T1000 (cell line): ENCODE results near the gene PTPN14.

ENCODE experiments used
- DNase-seq: peaks from one replicate; lab custom pipeline; 2025; ENCODE audit warnings: mixed read lengths; lab: John Stamatoyannopoulos, UW

PTPN14 gene

DNA sequence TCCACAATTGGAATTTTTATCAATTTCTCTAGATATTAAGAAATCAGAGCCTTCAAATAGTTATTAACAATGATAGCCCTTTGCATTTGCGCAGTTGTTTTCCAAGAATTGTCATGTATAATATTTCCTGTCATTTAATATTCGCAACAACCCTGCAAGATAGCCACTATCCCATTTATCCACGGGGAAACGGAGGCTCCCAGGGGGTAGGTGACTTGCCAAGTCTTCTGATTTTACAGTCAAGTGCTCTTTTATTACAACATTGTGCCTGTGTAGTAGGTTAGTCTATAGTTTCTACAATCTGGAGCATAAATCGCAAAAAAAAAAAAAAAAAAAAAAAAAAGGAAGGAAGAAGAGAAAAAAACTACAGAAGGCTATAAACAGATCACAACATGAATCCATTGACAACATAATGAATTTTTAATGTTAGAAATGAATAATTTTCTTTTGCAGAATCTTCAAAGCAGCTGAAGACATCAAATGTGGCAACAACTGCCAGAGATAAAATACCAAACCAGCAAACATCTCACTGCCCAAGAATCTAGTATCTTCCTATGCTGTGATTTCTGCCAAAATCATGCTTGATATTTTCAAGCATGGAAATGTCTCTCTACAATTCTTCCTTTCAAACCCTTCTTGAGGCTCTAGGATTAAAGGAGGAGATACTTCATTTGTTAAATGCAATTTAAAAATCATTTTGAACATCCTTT is 125.5 kb downstream of the PTPN14 start:
- DNase-seq, result no peak

DNA sequence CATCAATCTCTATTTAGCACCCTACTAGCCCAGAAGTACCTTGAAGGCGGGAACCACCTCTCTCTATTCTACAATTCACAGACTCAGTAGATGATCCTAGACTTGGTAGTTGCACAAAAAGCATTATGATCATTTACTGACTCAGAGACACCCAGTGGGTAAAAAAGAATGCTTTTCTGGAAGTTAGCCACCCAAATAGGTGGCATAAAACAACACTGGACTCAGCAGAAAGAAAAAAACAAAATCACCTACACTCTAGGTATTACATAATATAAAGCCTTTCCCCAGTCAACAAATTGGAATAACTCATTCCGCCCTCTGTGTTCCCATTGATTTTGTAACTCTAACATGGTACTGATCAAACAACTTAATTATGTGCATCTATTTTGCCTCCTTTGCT is 126.3 kb downstream of the PTPN14 start:
- no peak for DNase-seq

DNA sequence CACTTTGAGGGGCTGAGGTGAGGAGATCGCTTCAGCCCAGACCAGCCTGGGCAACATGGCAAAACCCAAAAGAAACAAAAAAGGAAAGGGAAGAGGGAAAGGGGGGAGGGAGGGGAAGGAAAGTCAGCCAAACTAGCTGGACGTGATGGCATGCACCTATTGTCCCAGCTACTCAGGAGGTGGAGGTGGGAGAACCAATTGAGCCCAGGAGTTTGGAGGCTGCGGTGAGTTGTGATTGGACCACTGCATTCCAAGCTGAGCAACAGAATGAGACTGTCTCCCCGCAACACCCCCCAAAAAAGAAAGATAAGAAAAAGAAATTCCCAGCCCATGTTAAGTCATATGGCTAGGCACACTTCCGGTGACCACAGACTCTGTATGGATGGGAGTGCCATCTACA is 128.4 kb downstream of the PTPN14 start:
- no peak for DNase-seq

DNA sequence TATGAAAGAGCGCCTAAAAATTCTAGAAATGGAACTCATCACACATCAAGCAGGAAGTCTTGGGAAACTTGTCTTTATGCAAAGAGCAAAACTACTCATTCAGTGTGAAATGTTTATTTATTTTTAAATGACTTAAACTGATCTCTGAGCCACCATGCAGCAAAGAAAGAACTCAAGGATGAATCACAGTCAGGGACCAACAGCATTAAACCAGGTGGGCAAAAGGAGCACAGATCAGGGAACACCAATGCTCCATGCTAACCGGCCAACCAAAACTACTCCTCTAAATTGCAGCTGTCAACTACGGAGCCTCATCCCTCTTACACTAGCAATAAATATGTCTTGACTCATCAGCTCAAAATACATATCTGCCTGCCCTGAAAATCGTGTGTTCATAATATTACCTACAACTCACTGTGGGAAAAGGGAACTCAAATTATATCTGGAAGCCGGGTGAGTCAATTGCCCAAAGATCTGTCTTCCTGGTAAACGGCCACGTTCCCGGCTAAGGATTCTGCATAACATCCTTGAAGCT is 129.2 kb downstream of the PTPN14 start:
- DNase-seq, result peak; percentile 38

DNA sequence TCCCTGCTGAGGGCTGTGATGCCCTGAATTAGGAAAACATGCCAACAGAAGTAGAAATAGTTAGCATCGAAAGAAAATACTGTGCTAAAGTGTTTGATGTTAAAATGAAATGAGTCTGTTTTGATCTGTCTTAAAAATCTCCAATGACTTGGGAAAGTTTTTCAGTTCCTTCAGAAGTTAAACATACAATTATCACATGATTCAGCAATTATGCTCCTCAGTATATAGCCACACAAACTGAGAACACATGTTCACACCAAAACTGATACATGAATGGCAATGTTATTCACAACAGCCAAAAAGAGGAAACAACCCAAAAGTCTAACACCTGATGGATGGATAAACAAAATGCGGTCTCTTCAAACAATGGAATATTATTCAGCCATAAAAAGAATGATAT is 130.6 kb downstream of the PTPN14 start:
- no peak for DNase-seq

DNA sequence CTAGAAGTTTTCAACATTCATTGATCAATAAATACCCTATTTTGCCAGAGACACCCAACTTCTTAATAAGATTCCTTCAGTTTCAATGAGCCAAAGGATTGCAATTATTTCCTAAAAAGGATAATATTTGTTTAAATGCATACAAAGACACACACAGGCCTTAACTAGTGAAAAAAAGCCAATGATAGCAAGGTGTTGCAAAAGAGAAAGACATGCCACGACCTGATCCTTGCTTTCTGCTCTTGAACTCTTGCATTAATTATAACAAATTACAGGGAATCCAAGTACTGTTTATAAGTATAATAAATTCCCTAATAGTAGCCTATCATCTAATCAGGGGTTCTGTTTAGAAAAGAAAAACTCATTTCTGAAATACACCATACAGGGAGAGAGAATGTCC is 131.1 kb downstream of the PTPN14 start:
- no peak for DNase-seq

DNA sequence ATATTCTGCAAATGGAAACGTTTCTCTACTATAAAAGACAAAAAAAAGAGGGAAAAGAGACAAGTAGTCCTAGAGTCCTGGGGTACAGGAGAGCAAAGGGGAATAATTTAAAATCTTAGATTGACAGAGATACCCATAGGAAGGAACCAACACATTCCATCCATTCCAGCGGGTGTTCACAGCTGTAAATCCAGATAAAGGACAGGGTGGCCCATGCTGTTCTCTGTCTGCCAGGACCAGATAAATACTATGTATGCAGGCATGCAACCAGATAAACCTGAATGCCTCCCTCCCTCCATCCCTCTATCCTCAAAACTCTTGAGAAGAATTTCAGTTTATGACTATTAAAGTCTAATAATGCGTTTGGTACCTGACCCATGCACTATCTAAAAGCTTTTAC is 131.8 kb downstream of the PTPN14 start:
- no peak for DNase-seq

DNA sequence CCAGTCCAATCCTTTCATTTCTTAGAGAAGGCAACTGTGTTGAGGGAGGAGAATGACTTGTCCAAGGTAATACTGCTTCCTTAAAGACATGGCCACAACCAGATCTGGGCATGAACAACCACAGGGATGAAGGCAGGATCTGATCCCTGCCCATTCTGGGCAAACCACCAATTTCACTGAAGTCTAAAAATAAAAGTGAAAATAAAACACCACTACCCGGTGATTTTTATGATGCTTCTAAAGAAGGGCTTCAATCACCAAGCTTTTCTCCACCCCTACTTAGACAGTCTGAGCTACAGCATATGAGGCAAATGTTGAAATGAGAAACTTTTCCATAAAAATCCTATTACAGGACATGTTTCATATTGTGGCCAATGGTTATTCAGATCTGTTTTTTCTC is 133.0 kb downstream of the PTPN14 start:
- DNase-seq, result no peak

DNA sequence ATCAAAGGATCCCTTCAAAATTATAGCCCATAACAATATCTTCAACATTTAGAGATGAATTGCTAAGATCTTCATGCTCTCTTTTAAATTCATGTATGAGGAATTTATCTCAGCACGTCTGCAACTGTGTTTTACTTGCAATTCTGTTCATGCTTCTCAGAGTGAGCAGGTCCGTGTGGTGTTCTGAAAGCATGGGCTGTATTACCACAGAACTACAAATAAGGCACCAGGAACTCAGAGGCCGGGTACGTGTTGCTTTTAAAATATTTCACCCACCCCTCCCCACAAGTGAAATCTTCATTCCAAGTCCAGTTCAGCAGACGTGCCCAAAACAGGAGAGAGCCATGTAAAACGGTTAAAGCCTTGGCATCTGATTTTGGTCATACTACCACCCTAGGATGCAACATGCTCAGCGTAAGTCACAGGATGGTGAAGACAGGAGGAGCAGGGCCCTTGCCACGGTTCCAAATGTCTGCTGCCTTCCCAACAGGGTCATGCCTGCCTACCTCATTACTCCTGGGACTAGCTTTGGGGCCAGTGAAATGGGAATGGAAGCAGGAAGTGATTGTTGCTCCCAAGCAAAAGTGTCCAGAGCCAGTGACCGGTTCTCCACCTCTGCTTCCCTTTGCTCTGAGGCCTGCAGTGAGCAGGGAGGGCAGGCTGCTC is 133.7 kb downstream of the PTPN14 start:
- no peak for DNase-seq

DNA sequence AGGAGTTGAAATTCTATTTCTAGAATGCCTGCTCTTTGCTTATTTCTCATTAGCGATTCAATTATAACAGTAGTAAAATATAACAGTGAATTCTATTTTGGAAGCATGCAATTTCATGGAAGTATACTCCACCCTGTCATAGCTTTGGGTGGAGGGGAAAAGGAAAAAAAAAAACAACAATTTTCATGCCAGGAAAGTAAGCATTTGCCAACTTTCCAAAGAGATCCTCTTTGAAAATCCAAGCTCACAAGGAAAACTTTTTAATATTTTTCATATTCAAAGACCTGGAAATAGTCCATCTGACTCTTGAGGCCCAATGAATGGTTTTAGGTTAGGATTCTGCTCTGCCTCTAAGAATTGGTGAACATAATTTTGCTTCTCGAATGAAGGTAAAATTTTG is 134.5 kb downstream of the PTPN14 start:
- DNase-seq, result no peak

DNA sequence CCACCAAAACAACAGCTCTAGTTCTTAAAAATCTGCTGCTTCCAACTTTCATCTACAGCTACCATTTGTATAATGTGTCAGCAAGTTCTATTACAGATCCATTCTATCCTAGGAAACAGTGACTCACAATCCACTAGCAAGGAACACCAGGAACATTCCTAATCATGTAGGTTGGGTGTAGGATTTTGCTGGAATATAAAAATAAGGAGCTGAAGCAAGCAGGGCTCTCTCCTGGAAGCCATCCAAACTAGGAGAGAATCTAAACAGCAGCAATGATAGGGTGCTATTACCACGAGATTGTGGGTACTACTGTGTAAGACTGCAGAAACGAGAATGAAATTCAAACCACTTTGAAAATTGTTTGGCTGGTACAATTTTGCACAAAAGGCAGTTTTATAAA is 135.0 kb downstream of the PTPN14 start:
- no peak for DNase-seq

DNA sequence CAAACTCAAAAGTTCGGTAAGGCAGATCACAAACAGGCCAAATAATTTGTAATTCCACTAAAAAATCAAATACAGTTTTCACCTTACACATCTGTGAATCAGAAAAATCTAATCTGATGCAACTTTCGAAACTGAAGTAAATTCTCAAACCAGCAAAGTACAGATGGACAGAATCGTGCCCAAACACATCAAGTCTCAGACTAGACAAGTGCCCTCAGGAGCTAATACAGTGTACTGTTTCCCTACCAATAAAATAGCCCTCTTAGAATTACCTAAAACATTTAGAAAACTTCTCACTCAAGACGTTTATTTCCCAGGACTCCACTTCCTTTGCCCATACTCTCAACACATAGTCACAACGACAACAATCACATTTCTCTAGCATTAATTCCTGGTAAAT is 136.3 kb downstream of the PTPN14 start:
- no peak for DNase-seq

DNA sequence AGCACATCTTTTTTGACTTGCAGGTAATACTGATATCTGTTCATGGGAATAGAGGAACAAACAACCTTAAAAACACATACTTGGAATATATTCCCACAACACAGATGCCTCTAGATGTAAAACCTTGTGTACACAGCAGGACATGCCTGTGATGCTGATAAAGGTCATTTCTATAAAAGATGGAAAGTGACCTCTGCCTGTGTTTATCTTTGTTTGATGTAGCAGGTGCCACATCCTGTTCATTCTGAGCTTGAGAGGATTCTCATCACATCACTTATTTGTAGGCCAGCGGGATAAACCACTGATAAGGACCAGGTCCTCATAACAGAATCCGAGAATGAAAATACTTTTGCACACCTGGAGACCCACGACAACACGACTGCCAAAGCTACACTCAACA is 136.7 kb downstream of the PTPN14 start:
- DNase-seq, result no peak

DNA sequence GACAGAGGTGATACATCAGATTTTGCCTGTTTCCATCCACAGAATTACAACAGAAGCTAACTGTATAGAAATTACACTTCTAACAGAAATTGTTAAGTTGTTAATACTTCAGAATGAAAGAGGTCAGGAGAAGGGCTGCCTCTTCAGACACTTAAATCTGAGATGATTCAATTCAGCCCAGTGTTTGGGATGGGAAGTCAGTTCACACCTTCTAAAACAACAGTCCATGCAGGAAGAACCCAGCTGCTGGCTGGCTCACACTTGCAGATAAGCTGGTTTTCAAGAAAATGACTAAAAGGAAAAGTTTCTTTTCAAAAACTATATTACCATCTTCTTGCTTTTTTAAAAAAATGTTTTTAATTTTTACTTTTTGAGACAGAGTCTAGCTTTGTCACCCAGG is 138.1 kb downstream of the PTPN14 start:
- no peak for DNase-seq

DNA sequence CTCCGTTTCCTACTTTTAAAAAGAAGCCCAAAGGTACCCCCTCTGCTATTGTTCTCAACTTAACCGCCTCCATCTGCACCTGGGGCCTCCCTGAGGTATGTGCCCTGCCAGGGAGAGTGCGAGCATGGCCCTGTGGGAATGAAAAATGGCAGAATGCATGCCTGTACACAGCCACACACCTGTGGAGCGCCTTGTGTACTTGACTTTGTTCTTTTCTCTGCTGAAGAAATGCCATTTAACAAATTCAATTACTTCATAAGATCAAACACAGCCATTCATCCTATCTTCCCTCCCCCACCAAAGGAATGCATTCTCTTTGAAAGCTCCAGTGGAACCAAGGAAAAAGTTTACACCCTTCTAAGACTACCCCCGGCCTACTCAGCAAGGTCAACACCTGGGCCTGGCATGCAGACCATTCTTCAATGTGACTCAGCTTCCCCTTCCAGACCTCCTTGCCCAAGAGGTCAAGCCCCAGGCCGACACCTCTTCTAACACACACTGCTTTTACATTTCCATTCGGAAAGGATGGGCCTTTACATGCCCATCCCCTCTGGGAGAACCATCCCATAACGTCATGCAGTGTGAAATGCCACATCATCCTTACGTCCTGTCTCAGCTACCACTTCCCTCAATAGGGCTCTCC is 146.7 kb downstream of the PTPN14 start:
- DNase-seq, result no peak

DNA sequence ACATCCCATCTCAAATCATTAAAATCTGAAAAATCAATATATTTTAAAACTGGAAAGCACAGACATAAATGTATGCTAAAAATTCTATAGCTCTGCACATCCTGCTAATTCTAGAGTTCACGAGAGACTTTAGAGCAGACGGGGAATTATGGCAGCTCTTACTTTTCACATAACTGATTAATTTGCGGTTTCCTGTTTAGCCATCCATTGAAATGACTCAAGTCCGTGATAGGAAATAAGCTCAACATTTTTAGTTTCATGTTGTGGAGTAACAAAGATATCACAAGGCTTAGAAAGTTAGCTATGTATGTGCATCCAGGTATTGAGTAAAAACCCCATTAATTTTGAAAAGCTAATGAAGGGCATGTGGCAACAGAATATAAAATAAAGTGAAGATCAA is 147.2 kb downstream of the PTPN14 start:
- DNase-seq, result no peak

DNA sequence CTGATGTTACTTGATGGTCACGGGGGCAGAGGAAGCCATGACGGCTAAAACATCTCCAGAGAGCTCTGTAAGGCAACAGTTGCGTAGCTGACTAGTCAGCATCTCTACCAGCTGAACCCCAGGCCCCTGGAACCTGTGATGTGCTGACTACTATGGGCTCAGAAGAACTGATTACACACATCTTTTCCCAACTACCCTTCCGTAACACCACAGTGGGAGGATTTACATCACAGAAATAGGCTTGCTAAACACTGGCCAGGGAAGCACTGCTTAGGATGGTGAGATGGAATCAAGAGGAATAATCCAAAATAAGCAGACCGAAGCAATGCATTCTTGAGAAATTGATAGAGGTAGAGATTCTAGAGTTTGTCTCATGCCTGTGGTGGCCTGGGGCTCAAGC is 148.0 kb downstream of the PTPN14 start:
- no peak for DNase-seq

DNA sequence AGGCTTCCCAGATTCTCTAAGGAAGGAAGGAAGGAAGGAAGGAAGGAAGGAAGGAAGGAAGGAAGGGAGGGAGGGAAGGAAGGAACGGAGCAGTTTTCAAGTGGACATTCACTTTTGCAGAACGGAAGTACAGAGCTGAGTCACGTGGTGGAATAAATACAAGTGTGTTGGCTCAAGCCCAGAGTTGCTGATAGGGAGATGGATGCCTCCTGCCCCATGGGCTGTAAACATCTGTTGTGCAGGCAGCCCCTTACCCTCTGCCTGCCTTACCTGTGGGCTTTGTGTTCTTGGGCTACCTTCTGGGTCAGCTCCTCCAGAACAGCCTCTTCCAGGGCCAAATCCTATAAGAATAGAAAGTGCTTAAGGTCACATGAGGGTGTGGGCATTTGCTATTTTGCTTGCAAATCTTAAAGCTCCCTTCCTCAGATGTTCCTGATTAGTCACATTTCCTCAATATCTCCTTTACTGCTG is 148.8 kb downstream of the PTPN14 start:
- no peak for DNase-seq

DNA sequence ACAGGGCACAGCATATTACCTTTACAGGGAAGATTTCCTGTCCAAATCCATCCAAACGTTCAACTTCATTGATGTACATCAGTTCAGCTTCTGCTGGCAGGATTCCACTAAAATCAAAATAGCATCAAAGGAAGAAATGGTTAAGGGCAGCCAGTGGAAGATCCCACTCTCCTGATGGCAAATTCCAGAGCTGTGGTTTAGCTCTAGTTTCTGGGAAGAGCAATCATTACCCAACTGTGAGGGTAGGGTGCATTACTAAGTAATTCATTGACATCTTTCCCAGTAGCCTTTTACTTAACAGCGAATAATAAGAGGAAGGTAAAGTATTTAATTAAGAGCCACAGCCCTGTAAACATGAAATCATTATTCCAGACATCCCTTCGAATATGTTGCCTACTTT is 149.7 kb downstream of the PTPN14 start:
- no peak for DNase-seq

DNA sequence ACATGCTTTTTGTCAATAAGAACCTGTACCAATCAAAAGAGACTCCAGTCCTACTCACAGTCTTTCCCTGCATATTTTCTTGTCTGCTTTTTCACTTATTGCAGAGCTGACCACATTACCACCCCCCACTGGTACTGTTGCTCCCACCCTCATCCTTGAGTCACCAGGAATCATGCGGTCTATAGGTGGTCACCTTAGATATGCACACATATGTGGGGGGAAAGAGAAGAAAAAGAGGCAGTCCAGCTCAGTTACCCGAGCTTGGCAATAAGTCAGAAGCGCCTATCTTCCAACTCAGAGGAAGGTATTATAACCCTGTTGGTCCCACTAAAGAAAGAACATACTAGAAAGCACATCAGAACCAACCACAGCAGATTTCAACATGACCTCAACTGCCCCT is 151.3 kb downstream of the PTPN14 start:
- no peak for DNase-seq

DNA sequence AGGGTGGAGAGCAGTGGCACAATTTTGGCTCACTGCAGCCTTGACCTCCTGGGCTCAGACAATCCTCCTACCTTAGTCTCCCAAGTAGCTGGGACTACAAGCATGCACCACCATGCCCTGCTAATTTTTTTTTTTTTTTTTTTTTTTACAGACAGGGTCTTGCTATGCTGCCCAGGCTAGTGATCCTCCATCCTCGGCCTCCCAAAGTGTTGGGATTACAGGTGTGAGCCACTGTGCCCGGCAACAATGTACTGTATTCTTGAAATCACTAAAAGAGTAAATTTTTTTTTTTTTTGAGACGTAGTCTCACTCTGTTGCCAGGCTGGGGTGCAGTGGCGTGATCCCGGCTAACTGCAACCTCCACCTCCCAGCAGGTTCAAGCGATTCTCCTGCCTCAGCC is 152.9 kb downstream of the PTPN14 start:
- DNase-seq, result no peak

DNA sequence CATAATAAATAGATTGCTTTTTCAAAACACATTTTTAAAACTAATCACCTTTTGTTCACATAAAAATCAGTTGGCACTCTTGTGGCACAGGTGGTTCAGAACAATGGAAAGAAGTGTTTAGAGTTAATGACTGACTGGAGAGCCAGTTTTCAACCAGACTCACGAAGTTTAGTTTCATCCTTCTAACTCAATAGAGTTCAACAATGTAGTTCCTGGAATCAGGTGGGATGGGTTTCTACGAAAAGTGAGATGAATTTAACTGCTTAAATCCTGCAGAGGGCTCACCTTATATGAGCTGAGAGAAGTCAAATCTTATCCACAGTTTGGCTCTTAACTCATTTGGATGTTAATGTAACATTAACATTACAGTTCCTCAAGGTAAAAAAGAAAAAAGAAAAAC is 153.9 kb downstream of the PTPN14 start:
- no peak for DNase-seq

DNA sequence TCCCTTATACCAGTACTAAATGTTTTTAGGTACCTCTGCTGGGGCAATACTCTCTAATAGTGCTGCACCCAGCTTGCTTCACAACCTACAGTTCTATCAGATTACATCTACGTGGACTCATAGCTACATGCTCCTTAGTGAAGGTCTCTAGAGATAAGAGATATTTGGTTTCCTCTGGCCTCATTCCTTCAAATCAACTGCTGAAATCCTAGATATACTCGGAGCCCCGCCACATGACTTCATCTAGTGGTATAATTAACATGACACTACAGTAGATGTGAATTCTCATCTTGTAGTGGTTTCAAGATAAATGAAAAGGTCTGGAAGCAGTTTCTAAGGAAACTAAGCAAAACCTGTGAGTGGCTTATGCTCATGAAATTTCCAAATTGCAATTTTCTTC is 155.1 kb downstream of the PTPN14 start:
- no peak for DNase-seq
